Right renal pelvis (tissue), 4 donors: ENCODE data around the gene DIP2C. TPM values are rescaled to one million over a fixed set of nuclear protein-coding genes. Genes with fewer than 3 reads are reported as not detected.
"Not testable (repeated sequence)": the region's sequence is repeated elsewhere in the genome, so short reads cannot be mapped to it uniquely, and the experiment has no call there.

Experiments
- DNase-seq, 4 donors: peaks; one replicate each; pipeline ENCODE4 v3.0.0-alpha.2; 2013; ENCODE audit warnings: low read depth in 4 of 4, low spot score in 3 of 4, missing footprints in 1 of 4
- polyA plus RNA-seq, 4 donors: library from polyadenylated mRNA; unstranded; fragments of 120-200 nt; gene quantifications; one replicate each; pipeline ENCODE4 v1.2.1, GENCODE V29; 2013; ENCODE audit not compliant: insufficient read length in 4 of 4

DIP2C gene
- polyA plus RNA-seq, 4 donors = 19.6 to 22.4 (median 21.1) TPM

DNA sequence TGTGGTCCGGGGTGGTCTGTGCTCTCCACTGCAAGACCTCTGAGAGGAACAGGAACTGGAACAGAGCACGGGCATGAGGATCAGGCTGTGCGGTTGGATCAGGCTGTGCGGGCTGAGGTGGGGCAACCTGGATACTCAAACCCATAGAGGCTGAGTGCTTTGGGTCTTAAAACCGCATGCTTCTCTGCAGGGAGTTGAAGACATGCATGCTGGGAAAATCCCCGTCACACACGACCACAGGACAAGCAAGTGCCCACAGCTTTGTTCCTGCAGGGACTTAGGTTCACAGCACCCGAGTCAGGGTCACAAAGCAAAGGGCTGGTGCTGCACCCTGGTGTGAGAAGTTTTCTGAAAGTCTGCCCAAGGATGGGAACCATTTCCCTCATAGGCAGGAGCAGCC lies 333.0 kb downstream of the DIP2C start:
- DNase-seq = no peak

DNA sequence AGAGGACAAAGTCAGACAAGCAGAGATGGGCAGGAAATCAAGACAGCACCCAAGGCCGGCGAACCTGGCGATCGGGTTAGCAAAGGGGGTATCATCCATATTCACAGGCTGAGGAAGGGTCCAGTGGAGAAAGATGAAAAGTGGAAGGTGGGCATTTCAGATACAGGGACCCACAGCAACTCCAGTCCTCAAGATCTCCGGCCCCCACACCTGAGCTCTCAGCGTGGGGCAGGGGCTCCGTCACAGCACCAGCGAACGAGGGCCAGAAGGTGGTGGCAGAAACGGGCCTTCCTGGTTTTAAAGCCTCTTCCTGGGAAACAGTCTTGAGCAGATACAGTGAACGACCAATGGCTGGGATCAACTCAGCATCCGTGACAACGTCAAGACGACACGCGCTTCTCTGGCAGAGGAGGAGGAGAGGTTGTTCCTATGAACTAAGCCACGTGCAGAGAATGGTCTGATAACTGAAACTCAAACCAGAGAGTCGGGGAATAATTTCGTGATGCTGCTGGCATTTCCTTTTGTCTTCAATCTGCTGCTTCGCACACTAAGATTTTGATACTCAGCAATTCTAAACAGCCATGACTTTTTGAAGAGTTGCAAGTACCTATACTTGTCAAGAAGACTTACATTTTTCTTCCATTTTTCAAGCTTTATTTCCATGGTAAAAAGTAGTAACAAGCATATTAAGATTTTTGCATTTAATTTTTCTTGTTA lies 334.4 kb downstream of the DIP2C start:
- no peak for DNase-seq

DNA sequence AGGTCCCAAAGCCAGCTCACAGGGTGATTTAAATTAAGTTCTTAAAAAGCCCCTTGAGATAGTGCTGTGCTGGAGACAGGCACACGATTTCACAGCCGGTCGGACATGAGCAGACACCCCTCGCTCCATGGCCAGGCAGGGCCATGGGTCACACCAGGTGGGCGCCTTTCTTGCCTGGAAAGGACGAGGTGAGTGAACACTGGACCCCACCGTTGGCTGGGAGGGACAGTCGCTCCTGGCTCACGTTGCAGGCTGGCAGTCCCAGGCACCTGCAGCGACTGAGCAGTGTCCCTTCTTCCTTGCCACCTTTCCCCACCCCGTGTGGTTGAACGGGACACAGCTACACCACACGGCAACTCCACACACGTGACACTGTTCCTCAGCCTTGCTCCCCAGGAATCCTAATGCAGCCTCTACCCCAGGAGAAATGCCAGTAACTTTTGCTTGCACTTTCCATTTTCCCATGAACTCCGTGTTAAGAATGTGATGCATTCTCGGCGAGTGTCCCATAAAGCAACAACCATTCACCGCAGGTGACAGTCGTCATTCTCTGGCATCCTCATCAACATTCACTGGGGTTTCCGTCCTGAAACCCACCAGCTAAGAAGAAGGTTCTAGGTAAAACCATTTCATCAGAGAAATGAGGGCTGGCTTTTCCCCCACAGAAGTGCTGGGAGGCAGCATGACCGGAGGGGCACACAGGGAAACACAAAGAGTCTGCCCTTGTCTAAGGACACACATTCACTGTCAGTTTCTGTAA lies 336.8 kb downstream of the DIP2C start:
- no peak for DNase-seq

DNA sequence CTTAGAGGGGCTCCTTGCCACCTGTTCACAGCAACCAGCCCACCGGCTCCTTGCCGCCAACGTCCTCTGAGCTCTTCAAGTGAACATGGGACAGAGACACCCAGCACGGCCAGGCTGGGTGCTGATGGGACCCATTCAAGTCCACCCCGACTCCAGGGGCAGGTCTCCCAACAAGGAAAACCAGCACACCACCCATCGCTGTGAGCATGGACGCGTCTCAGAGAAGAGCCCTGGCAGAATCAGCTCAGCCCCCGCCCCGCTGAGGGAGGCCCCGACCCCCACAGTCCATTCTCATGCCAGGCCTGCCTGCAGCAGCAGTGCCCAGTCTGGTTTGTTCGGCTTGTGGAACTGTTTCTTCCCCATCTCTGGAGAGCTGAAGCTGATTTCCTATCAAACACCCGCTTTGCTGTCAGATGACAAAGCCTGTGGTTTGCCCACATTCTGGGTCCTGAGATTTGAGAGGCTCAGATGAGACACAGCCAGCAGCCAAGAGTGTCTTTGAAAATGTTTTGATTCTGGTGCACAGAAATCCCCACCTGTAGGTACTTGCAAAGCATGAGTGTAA lies 337.6 kb downstream of the DIP2C start:
- no peak for DNase-seq

DNA sequence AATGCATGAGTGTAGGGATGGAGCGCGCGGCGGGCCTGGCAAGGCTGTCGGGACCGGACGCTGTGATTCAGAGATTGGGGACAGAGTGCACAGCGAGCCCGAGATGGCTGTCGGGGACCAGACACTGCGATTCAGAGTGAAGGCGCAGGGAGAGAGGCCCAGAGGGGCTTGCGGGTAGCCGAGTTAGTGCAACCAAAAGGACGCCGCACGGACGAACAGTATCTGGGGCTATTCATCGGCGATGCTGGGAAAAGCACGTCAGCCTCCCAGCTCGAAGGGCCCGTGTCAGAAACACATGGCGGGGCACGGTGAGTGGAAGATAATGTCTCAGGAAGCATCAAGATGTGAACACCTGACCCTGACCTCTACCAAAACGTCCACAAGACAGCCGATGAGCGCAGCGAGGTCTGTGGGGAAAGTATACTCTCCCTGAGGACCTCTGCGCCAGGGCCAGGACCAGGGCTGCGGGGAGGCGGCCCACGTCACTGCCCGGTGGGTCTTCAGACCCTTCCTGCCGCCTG lies 338.4 kb downstream of the DIP2C start:
- no peak for DNase-seq

DNA sequence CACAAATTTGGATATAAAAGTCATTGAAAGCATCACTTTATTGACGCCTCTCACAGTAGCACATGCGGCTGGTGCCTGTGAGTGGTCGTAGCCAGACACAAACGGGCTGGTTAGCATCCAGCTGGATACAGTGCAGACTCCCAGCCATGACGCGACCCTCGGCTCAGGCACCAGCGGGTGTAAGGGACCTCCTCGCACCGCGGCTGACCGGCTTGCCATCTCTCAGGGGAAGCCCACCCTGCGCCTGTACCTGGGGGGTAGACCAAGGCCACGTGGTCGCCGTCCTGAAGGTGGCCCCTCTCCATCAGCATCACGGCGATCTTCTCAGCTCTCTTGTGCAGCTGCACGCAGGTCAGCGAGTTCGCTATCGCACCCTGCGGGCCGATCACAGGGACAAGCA lies 340.4 kb downstream of the DIP2C start:
- no peak for DNase-seq

DNA sequence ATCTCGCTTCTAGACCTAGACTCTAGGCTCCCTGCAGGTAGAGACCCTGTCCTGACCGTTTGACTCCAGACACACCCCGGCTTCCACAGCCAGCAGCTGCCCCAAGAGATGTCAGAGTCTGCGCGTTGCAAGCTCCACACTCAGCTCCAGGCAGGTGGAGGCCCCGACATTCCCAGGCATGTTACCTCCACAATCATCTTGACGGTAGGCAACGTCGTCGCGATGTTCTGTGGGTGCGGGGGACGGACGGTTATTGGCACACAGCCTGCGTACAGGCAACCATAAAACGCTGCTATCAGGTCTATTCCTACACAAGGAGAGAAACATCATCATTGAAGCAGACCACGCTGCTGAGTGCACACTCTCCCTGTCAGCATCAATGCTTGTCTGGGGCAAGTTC lies 341.0 kb downstream of the DIP2C start:
- DNase-seq = no peak

DNA sequence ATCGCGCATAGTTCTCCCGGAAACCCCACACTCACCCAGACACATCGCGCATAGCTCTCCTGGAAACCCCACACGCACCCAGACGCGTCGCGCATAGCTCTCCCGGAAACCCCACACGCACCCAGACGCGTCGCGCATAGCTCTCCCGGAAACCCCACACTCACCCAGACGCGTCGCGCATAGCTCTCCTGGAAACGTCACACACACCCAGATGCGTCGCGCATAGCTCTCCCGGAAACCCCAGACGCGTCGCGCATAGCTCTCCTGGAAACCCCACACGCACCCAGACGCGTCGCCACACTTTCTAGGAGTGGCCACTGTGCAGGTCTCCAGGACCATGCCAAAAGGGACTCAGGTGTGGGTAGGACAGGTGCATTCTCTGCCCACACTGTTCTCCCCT lies 341.7 kb downstream of the DIP2C start:
- DNase-seq = not testable (repeated sequence)

DNA sequence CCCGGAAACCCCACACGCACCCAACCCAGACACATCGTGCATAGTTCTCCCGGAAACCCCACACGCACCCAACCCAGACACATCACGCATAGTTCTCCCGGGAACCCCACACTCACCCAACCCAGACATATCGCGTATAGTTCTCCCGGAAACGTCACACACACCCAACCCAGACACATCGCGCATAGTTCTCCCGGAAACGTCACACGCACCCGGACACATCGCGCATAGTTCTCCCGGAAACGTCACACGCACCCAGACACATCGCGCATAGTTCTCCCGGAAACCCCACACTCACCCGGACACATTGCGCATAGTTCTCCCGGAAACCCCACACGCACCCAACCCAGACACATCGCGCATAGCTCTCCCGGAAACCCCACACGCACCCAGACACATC lies 342.3 kb downstream of the DIP2C start:
- DNase-seq = not testable (repeated sequence)

DNA sequence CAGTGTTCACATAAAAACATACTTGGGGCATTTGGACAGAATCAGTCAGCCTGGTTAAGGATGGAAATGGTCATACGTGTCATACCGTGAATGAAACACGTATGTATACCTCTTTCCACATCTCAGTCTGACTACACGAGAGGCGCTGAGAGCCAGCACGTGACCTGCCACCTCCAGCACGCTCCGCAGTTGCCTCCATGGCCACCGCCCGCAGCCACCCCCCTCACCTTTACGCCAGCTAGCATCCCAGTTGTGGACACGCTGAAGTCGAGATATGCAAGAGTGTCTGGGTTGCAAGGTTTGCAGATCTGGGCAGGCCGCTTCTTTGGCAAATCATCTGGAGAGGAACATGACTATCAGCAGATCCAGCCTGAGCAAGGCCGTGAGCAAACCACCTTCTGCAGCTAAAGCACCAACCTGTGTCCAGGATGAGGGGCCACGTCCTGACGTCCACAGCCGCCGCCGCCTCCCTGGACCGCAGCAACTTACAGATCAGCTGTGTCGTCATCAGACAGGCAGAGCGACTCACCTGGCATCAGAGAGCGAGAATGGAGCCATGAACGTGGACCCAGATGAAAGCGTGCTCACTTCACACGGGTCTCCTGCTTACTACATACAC lies 344.8 kb downstream of the DIP2C start:
- DNase-seq = no peak

DNA sequence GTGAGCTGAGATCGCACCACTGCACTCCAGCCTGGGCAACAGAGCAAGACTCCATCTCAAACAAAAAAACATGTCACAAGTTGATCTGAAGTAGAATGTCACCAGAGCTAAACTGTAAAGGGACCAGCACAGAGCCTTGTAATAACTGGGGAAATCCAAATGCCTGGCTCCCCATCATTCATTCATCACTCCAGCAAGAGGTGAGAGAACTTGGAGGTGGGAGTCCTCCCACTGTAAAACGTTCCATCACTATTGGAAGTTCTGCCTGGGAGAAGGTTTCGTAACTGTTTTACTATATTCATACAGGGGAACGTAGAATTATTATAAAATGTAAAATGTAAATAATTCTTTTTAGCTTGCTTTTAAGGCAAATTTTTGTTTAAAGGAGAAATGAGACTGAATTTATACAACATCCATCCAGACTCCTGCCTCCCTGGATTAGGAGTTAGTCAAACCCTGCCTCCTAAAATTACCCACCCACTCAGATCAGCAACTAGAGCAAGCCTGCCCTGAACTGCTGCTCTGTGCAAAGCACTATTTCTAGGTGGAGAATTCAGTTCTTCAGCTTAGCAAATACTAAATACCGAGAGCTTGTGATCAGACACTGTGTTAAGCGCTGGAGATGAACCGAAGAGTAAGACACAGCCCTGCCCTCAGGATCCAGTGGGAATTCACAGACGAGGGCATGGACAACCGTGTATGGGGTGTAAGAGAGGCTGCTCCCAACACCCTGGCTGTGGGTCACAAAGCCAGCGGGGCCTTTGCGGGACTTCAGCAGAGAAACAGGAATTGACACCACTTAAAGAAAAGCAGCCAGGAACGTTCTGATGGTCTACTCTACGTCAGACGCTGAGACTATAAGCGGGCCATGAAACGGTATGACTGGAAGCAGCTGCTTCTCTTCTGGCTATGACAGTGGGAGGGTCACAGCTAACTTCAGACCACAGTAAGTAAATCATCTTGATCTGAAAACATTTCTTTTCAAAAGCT lies 345.9 kb downstream of the DIP2C start:
- DNase-seq = peak in 1 of 4 donors; percentile 35

DNA sequence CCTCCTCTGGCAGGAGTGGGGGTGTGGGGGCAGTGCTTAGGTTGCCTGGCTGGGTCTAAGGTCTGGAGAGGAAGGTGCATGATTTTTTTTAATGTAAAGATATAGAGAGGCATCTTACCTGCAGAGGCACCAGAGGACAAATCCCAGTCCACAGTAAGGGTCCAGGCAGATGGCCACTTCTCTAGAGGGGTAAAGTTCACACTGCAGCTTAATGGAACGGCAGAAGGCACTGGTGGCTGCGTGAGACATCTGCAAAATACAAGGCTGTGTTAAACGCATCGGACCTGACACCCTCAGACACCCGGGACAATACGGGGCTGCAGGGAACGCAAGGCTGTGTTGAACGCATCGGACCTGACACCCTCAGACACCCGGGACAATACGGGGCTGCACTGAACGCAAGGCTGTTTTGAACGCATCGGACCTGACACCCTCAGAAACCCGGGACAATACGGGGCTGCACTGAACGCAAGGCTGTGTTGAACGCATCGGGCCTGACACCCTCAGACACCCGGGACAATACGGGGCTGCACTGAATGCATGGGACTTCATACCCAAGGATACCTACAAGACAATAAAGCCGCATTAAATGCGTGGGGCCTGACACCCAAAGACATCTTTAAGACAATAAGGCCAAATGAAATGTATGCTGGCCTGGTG lies 348.3 kb downstream of the DIP2C start:
- DNase-seq = no peak

DNA sequence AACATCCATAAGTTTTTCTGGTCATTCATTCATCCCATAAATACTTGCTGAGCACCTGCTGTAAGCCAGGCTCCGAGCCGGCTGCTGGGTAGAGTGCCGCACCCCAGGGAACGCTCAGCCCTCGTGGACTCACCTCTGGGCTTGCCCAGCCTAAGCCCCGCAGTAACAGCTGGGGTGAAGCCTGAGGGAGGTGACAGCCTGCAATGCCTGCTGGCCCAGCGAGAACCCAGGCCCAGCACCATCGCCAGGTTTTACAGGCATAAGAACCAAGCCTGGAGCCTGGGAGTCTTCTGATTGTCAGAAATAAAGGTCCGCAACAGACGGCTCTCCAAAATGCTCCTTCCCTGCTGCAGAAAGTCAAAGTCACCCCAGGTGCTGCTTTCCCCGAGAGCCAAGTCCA lies 348.8 kb downstream of the DIP2C start:
- no peak for DNase-seq

DNA sequence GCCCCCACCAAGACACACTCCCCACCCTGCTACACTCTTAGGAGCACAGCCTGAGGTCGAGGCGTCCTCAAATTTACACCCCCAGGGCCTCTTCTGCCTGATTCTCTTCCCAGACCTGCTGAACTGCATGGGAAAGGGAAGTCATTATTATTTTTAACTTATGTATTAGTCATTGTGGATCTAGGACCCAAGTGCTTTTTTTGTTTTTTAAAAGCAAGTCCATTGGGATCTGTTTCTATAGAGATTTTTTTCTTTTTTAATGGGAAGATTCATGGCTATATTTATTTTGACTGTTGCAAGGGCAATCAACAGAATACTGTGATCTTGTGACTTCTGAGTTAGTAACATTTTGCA lies 350.5 kb downstream of the DIP2C start:
- no peak for DNase-seq

DNA sequence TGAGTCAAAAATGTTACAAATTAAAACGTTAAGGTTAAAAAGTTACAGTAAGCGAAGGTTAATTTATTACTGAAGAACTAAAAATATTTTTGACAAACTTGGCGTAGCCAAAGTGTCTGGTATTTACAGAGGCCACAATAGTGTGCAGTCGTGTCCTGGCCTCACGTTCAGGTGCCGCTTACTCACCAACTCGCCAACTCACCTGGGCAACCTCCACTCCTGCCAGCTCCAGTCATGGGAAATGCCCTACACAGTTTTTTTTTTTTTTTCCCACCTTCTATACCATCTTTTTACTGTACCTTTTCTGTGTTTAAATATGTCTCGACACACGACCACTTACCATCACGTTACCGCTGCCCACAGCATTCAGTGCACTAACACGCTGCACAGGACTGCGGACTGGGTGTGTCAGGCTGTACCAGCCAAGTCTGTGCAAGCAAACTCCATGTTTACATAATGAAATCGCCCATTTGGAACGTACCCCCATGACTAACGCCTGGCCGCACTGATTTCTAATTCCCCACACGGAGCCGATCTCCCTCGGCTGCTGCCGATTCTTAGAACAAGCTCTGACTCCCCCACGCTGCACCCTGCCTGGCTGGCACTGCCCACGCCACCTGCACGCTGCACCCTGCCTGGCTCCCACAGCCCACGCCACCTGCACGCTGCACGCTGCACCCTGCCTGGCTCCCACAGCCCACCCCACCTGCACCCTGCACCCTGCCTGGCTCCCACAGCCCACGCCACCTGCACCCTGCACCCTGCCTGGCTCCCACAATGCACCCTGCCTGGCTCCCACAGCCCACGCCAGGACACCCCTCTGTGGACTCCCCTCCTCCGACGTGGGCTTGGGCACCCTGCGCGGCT lies 351.1 kb downstream of the DIP2C start:
- no peak for DNase-seq

DNA sequence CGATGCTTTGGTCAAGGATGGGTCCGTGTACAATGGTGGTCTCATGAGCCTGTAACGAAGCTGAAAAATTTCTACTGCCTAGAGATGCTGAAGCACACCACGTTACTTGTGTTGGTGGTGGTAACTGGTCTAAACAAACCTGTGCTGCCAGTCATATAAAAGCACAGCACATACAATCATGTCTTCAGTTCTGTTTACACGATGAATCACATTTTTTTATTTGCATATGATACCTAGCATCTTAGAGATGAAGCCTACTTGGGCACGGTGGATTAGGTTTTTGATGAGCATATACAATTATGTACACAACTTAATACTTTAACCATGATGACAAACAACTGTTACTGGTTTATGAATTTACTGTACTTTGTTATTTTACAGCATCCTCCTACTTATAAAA lies 353.2 kb downstream of the DIP2C start:
- no peak for DNase-seq

DNA sequence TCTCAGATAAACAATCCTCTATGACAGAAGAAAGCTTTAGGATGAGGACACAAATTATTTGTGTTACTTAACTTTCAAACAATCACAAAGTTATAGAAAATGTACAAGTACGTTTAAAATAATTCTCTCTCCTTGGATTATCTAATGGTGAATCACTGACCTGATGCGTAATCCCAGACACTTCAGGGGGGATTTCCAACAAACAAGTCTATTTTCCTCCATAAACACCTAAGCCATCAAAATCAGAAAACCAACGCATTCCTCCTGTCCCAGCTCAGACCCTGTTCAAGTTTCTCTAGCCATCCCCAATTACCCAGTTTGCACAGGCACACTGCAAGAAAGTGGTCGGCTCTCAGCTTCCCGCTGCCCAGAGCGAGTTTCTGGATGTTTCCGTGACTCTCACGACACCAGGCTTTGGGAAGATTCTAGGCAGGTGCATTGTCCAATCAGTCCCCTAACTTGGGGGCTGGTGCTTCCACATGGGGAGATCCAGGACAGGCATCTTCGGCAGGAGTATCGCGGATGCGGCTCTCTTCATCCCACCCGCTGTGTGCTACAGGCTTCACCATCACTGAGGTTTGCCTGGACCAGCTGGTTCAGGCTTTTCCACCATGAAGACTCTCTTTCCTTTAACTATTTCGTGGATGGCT lies 354.2 kb downstream of the DIP2C start:
- no peak for DNase-seq

DNA sequence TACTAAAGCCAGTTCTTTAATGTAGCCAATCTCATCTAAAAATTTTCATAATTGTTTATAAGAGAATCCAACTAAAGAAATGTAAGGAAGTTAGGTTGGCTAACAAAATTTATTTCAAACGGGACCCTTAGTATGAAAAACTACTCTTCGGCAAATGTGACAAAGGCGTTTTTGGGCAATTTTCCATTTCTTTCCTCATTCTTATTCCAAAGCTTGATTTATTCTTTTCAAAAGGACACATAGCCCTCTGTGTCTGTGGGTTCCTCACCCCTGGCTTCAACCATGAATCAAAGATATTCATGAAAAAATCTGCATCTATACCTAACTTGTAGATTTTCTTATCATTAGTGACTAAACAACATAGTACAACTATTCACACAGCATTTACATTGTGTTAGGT lies 358.3 kb downstream of the DIP2C start:
- DNase-seq = no peak
